GM21619 (cell line): ENCODE results near the gene PDCL3.

Experiments
- ATAC-seq: cut with Tn5 transposase; IDR thresholded peaks from one replicate; pipeline ENCODE4 v1.9.1; 2021; ENCODE audit not compliant: unreplicated experiment

The PDCL3 gene

GRCh38 chr2:100611079-100612029 lies 48.6 kb downstream of the PDCL3 start:
- no peak for ATAC-seq

DNA sequence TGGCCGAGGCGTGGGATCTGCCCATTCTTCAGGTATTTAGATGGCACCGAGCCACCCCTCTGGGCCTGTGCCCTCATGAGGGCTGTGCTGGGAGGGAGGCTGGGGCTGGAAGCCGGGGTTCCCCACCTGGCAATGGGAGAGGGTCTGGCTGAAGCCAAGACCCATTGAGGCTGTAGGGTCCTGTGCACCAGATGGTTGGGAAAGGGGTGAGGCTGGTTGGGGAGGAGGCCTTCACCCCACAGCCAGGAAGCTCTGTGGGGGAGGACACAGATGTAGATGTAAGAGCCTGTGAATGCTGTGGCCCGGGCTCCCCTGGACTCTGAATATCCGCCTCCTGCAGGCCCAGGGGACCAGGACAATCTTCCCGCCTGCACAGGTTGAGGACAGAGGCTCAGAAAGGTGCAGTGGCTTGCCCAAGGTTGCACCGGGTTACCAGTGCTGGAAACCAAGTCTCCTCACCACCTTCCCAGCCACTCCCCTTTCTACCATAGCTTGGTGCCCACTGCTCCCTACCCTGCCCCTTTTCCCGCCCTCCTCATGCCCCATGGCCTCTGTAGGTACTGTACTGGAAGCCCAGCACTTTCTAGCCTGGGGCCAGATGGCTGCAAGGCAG lies 49.7 kb downstream of the PDCL3 start:
- no peak for ATAC-seq

DNA sequence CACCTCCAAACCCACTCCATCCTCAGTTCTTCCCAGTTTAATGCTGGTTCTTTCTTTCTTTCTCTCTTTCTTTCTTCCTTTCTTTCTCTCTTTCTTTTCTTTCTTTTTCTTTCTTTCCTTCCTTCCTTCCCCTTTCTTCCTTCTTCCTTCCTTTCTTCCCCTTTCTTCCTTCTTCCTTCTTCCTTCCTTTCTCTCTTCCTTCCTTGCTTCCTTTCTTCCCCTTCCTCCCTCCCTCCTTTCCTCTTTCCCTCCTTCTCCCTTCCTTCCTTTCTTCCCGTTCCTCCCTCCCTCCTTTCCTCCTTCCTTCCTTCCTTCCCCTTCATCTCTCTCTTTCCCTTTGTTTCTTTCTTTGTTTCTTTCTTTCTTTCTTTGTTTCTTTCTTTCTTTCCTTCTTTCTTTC lies 50.9 kb downstream of the PDCL3 start:
- ATAC-seq = no peak

DNA sequence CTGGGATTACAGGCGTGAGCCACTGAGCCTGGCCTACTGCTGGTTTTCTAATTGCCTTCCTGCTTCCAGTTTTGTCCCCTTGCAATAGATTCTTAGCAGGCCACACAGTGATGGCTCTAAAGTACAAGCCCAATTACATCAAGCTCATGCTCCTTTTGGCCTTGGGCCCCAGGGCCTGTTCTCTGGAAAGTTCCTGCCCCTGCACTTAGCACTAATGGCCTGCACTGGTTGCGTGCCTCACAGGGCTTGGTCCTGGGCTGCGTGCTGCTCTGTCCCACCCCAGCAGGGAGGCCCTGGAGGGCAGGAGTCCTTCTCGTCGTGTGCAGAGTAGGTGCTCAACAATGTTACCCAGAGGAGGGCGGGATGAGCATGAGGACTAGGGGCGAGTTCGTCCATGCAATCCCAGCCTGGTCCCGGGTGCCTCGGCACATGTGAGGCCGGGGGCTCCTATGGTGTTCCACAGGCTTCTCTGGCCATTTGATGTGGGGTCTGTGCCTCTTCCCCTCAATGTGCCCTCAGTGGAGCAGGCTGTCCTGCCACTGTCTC lies 51.7 kb downstream of the PDCL3 start:
- no peak for ATAC-seq

- ATAC-seq = no peak
These were observed 52.7 kb downstream of the PDCL3 start for GRCh38 chr2:100615471-100615870.

DNA sequence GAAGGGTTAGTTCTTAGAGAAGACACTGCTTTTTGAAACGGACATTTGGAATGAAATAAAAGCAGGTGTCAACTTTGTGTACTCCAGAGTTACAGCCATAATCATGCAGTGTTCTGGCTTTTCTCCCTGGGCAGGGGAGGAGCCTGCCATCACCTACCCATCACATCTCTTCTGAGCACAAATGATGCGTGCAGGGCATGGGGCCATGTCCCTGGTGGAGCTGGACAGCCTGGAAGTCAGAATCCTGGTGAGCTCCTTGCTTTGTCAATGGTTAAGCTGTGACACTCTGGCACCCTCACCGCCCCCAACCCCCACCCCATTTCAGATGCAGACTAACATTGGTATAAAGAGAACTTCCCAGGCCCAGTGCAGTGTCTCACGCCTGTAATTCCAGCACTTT lies 53.1 kb downstream of the PDCL3 start:
- ATAC-seq = no peak

DNA sequence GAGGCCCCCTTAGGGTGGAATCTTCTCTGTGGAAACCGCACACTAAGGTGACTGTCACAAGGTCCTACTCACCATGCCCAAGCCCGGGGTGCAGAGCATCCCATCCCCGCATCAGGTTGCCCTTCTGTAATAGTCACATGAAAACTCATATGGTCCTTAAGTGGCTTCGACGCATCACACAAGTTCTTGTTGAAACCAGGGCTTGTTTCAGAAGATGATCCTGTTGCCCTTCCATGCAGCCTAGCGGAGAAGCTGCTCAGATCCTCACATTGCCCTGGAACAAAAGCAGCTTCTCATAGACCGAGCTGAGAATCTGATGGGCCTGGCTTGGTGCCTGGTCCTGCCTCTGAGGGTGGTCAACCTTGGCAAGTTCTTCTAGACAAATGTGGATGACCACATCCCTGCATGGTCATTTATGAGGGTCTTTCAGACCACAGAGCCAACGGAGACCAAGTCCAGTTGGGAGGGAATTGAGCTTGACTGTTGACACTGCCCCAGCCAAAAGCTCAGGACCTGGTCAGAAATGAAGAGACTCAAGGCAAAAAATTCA lies 54.1 kb downstream of the PDCL3 start:
- no peak for ATAC-seq

DNA sequence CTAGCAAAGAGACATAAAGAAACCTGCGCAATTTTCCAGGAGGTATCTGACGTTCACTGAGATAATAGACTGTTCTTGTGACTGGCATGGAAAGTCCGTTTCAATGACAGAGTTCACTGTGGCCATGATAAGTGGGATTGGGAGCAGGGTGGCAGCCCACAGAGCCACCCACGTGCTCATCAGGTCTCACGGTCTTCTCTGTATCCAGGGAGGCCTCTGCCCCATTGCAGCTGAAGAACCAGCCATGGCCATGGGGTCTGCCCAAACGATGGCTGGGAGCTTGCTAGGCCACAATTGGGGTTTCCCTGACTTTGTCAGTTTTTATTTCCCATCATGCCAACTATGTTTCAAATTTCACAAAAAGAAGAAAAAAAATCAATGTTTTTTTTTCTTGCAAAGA lies 57.2 kb downstream of the PDCL3 start:
- no peak for ATAC-seq

- ATAC-seq = no peak
These were observed 57.7 kb downstream of the PDCL3 start for GRCh38 chr2:100620481-100620880.

DNA sequence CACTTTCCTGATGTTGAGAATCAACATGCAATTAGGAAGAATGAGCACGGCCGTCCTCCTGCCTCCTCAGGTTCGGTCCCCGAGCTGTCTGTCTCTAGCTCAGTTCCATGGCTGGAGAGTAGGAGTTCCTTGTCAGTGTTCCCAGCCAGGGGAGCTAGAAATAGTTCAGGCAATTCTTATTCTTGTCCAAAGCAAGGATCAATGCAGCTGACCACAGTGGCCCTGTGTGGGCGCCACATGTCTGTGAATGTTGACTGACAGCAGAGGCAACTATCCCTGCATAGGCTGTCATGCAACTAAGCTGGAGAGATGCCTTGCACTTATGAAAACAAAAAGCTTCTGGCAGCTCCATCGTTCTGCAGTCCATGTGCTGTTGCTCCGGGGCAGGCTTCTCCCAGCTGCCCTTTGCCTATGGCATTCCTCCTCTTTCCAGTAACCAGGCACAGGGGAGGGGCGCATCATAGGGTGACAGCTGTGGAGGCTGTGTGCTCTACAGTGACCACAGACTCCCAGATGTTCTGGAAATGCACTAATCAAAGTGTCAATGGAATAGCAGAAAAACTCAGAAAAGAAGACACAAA lies 58.7 kb downstream of the PDCL3 start:
- no peak for ATAC-seq

DNA sequence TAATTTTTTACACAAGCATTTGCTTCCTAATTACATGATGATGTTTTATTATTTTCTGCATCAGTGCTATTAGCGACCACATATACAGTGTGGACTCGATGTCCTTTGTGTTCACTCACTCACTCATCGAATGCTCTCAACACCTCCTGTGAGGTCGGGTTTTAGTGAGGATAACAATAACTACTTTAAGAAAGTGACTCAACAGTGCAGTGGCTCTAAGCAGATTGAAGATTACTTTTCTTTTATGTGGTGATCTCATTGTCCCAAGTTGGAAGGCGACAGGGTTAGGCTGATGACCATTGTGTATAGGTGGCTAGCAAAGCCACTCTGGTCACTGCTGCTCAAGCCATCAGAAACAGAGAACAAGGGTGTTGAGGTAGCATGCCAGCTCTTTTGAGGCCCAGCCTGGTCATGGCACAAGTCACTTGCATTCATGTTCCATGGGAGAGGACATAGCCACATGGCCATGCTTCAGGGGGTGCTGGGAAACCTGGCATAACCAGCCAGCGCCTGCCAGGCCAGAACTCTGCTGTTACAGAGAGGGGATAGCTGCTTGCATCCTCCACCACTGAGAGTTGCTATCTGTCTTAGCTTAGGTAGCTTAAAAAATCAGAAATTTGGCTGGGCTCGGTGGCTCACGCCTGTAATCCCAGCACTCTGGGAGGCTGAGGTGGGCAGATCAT lies 60.4 kb downstream of the PDCL3 start:
- no peak for ATAC-seq

- ATAC-seq = no peak
These were observed 61.1 kb downstream of the PDCL3 start for GRCh38 chr2:100623930-100624329.

- no peak for ATAC-seq
These were observed 61.7 kb downstream of the PDCL3 start for GRCh38 chr2:100624536-100624935.

GRCh38 chr2:100625717-100626116 lies 62.9 kb downstream of the PDCL3 start:
- no peak for ATAC-seq
